Naive thymus-derived CD4-positive, alpha-beta T cell (primary cell): ENCODE data around the gene LNPK. TPM values are rescaled to one million over a fixed set of nuclear protein-coding genes. Genes with fewer than 3 reads are reported as not detected.

ENCODE experiments used
- ATAC-seq: fragments of 150-1000 bp; cut with Tn5 transposase; 2 replicates; pipeline ENCODE4 v1.10.0; 2021; ENCODE audit warnings: mild to moderate bottlenecking, moderate library complexity
- CTCF ChIA-PET: fragments of 350-600 bp; sonication (Branson Sonifier 250); formaldehyde crosslinking; loops from one replicate; lab custom pipeline; 2021; ENCODE audit warnings: antibody characterized with exemption; lab: Charles Lee
- POLR2A ChIA-PET: fragments of 350-600 bp; sonication (Branson Sonifier 250); formaldehyde crosslinking; loops from one replicate; lab custom pipeline; 2021; ENCODE audit warnings: antibody characterized with exemption, inconsistent platforms; lab: Charles Lee
- DNase-seq, 9 donors: peaks; one replicate each; pipeline versions ENCODE4 v3.0.0 to v3.0.0-alpha.2; 2020 to 2022; ENCODE audit warnings: mixed read lengths in 1 of 9
- H3K27ac ChIP-seq: one replicate; pipeline ENCODE4 v1.7.0; 2013; ENCODE audit warnings: mild to moderate bottlenecking, low read depth, low read length, moderate library complexity
- H3K27me3 ChIP-seq, 2 donors: one replicate each; pipeline ENCODE4 v1.7.0; 2013; ENCODE audit warnings: low read length in 2 of 2, mild to moderate bottlenecking in 2 of 2, moderate library complexity in 2 of 2; ENCODE audit not compliant: control insufficient read depth in 2 of 2, insufficient read depth in 2 of 2
- H3K36me3 ChIP-seq, 3 experiments: 1 replicate in 2 of 3; 2 replicates in 1 of 3; pipeline ENCODE4 v1.7.0; 2013; ENCODE audit warnings: low read length in 3 of 3, mild to moderate bottlenecking in 3 of 3, moderate library complexity in 1 of 3; ENCODE audit not compliant: insufficient read depth in 3 of 3, control insufficient read depth in 2 of 3
- H3K4me1 ChIP-seq, 2 donors: one replicate each; pipeline ENCODE4 v1.7.0; 2013; ENCODE audit warnings: low read length in 2 of 2, mild to moderate bottlenecking in 2 of 2, moderate library complexity in 1 of 2; ENCODE audit not compliant: control insufficient read depth in 2 of 2, insufficient read depth in 2 of 2
- H3K4me3 ChIP-seq: 2 replicates; pipeline ENCODE4 v1.7.0; 2013; ENCODE audit warnings: mild to moderate bottlenecking, low read length
- H3K9me3 ChIP-seq, 3 experiments: 1 replicate in 2 of 3; 2 replicates in 1 of 3; pipeline ENCODE4 v1.7.0; 2013; ENCODE audit warnings: low read length in 3 of 3; ENCODE audit not compliant: control insufficient read depth in 2 of 3
- H3K27ac Mint-ChIP-seq, 9 donors: one replicate each; pipeline ENCODE4 v1.8.0; 2020 to 2022; ENCODE audit warnings: mixed read lengths in 9 of 9, mild to moderate bottlenecking in 8 of 9, moderate library complexity in 5 of 9, inconsistent platforms in 2 of 9
- H3K27me3 Mint-ChIP-seq, 5 donors: one replicate each; pipeline ENCODE4 v1.8.0; 2021 to 2022; ENCODE audit warnings: mixed read lengths in 5 of 5, mild to moderate bottlenecking in 1 of 5
- H3K36me3 Mint-ChIP-seq, 5 donors: one replicate each; pipeline ENCODE4 v1.8.0; 2020 to 2022; ENCODE audit warnings: mixed read lengths in 5 of 5, mild to moderate bottlenecking in 3 of 5, inconsistent platforms in 1 of 5
- H3K4me1 Mint-ChIP-seq, 7 donors: one replicate each; pipeline ENCODE4 v1.8.0; 2020 to 2022; ENCODE audit warnings: mixed read lengths in 7 of 7, mild to moderate bottlenecking in 3 of 7, inconsistent platforms in 1 of 7
- H3K4me3 Mint-ChIP-seq, 10 donors: one replicate each; pipeline ENCODE4 v1.8.0; 2020 to 2022; ENCODE audit warnings: mild to moderate bottlenecking in 10 of 10, mixed read lengths in 10 of 10, moderate library complexity in 6 of 10, inconsistent platforms in 2 of 10
- H3K9me3 Mint-ChIP-seq, 11 donors: one replicate each; pipeline ENCODE4 v1.8.0; 2020 to 2022; ENCODE audit warnings: mixed read lengths in 11 of 11, mild to moderate bottlenecking in 4 of 11, inconsistent platforms in 1 of 11, moderate library complexity in 1 of 11
- intact Hi-C, 2 donors: fragments of 100-400 bp; cut with micrococcal nuclease; formaldehyde crosslinking; loops; one replicate each; pipeline ENCODE4 v1.15.1; 2023
- polyA plus RNA-seq, 2 donors: library from polyadenylated mRNA; unstranded; fragments of 300-500 nt; fragmentation: Illumina TruSeq; gene quantifications; one replicate each; pipeline ENCODE4 v1.2.3, GENCODE V29; 2021
- total RNA-seq, 6 experiments: library from RNA in 5 of 6; stranded (reverse) in 5 of 6; gene quantifications; 1 replicate in 5 of 6; 2 replicates in 1 of 6; pipeline ENCODE4 v1.2.3 and lab custom pipeline; 2021 to 2026

The LNPK gene
- total and polyA plus RNA-seq, 7 experiments from 2014 or later = 13.7 to 36.8 (median 24.0) TPM

DNA sequence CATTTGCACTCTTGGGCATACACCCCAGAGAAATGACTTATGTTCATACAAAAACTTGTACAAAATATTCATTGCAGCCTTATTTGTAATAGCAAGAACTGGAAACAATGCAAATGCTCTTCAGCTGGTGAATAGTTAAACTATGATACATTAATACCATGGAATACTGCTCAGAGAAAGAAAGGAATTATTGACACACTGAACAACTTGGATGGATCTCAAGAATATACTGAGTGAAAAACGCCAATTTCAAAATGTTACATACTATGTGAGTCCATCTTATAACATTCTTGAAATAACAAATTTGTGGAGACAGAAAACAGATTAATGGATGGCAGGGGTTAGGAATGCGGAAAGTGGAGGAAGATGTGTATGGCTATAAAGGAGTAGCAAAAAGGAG is 17.2 kb downstream of the LNPK start:
- Mint-ChIP-seq H3K27me3 (no peaks in the 10 kb centered on the region), H3K27ac (no peak overlapping the region), H3K4me3 (no peak overlapping the region), H3K4me1 (peaks cover 0 to 6% (median 0%) of the 10 kb centered on the region in 7 donors), H3K36me3 (peaks cover 10 to 61% (median 44%) of the 10 kb centered on the region in 5 donors), H3K9me3 (peaks cover 0 to 3% (median 0%) of the 10 kb centered on the region in 11 donors)
- POLR2A ChIA-PET = no interaction called here
- CTCF ChIA-PET = no interaction called here
- ATAC-seq (no peak), DNase-seq (no peak)
- Histone ChIP-seq H3K4me3 (no peak overlapping the region), H3K4me1 (no peaks in the 10 kb centered on the region), H3K27me3 (no peaks in the 10 kb centered on the region), H3K27ac (no peak overlapping the region), H3K9me3 (no peaks in the 10 kb centered on the region), H3K36me3 (no peaks in the 10 kb centered on the region)
- intact Hi-C loops = no loop called here

- H3K36me3 Mint-ChIP-seq = peaks cover 19 to 65% (median 49%) of the 10 kb centered on the region in 5 donors
- H3K9me3 Mint-ChIP-seq = peaks cover 0 to 2% (median 0%) of the 10 kb centered on the region in 11 donors
- intact Hi-C loops = no loop called here
- no peak overlapping the region for H3K4me3 ChIP-seq
- no peak for DNase-seq
- H3K27ac Mint-ChIP-seq = no peak overlapping the region
- H3K36me3 ChIP-seq = peaks cover 0 to 7% (median 0%) of the 10 kb centered on the region in 3 experiments
- ChIA-PET CTCF (no interaction called here), POLR2A (no interaction called here)
- no peaks in the 10 kb centered on the region for H3K9me3 ChIP-seq
- peaks cover 0 to 7% (median 0%) of the 10 kb centered on the region in 7 donors for H3K4me1 Mint-ChIP-seq
- H3K4me1 ChIP-seq = no peaks in the 10 kb centered on the region
- no peaks in the 10 kb centered on the region for H3K27me3 Mint-ChIP-seq
- ATAC-seq = no peak
- H3K27me3 ChIP-seq = no peaks in the 10 kb centered on the region
- no peak overlapping the region for H3K4me3 Mint-ChIP-seq
- no peak overlapping the region for H3K27ac ChIP-seq
Measured at GRCh38 chr2:175981551-175981950, 20.5 kb downstream of the LNPK start.

DNA sequence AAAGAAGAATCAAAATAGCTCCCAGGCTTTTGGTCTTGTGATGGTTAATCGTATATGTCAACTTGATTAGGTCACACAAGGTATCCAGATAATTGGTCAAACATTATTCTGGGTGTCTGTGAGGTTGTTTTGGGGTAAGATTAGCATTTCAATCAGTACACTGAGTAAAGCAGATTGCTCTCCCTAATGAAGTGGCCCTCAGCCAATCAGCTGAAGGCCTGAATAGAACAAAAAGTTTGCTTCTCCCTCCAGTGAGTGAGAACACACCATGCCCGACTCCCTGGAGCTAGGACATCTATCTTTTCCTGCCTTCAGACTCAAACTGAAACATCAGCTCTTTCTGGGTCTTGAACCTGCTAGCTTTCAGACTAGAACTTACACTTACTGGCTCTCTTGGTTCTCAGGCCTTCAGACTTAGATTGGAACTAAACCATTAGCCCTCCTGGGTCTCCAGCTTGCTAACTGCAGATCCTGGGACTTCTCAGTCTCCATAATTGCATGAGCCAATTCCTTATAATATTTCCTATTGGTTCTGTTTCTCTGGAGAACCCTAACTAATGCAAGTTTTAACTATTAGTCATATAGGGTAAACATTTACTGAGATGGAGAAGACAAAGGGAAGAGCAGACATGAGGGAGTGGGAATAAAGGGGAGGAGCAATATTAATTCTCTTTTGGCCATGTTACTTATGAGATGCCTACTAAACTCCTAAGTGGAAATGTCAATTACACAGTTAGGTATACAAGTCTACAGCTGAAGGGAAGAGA is 25.5 kb downstream of the LNPK start:
- Histone ChIP-seq H3K27me3 (no peaks in the 10 kb centered on the region), H3K27ac (no peak overlapping the region), H3K4me3 (no peak overlapping the region), H3K36me3 (peaks cover 0 to 7% (median 0%) of the 10 kb centered on the region in 3 experiments), H3K9me3 (no peaks in the 10 kb centered on the region), H3K4me1 (no peaks in the 10 kb centered on the region)
- Mint-ChIP-seq H3K36me3 (peaks cover 24 to 64% (median 48%) of the 10 kb centered on the region in 5 donors), H3K4me3 (no peak overlapping the region), H3K27me3 (no peaks in the 10 kb centered on the region), H3K27ac (no peak overlapping the region), H3K9me3 (peaks cover 0 to 4% (median 0%) of the 10 kb centered on the region in 11 donors), H3K4me1 (peaks cover 0 to 8% (median 0%) of the 10 kb centered on the region in 7 donors)
- intact Hi-C loops = no loop called here
- DNase-seq = no peak
- no peak for ATAC-seq
- CTCF ChIA-PET = no interaction called here
- POLR2A ChIA-PET = no interaction called here

- POLR2A ChIA-PET = no interaction called here
- Histone ChIP-seq H3K27ac (no peak overlapping the region), H3K4me1 (no peaks in the 10 kb centered on the region), H3K4me3 (no peak overlapping the region), H3K27me3 (no peaks in the 10 kb centered on the region), H3K9me3 (no peaks in the 10 kb centered on the region), H3K36me3 (peaks cover 0 to 11% (median 0%) of the 10 kb centered on the region in 3 experiments)
- Mint-ChIP-seq H3K27ac (no peak overlapping the region), H3K36me3 (peaks cover 18 to 56% (median 52%) of the 10 kb centered on the region in 5 donors), H3K4me3 (no peak overlapping the region), H3K27me3 (no peaks in the 10 kb centered on the region), H3K9me3 (peaks cover 0 to 4% (median 0%) of the 10 kb centered on the region in 11 donors), H3K4me1 (peaks cover 0 to 8% (median 0%) of the 10 kb centered on the region in 7 donors)
- intact Hi-C loops = no loop called here
- CTCF ChIA-PET = no interaction called here
- ATAC-seq = no peak
- no peak for DNase-seq
Measured at GRCh38 chr2:175973373-175973772, 28.7 kb downstream of the LNPK start.

GRCh38 chr2:175966839-175967238 is 35.2 kb downstream of the LNPK start:
- CTCF ChIA-PET = no interaction called here

GRCh38 chr2:175965773-175966172 is 36.3 kb downstream of the LNPK start:
- intact Hi-C loops = no loop called here

More at GRCh38 chr2:175966839-175967238, 35.2 kb downstream of the LNPK start:
- Mint-ChIP-seq H3K27ac (no peak overlapping the region), H3K27me3 (no peaks in the 10 kb centered on the region), H3K4me3 (no peak overlapping the region), H3K4me1 (peaks cover 0 to 2% (median 0%) of the 10 kb centered on the region in 7 donors), H3K9me3 (peaks cover 0 to 4% (median 0%) of the 10 kb centered on the region in 11 donors), H3K36me3 (peaks cover 9 to 43% (median 28%) of the 10 kb centered on the region in 5 donors)
- H3K36me3 ChIP-seq = peaks cover 0 to 4% (median 0%) of the 10 kb centered on the region in 3 experiments
- no peak overlapping the region for H3K27ac ChIP-seq
- no peaks in the 10 kb centered on the region for H3K4me1 ChIP-seq
- H3K9me3 ChIP-seq = no peaks in the 10 kb centered on the region
- DNase-seq = no peak
- POLR2A ChIA-PET = no interaction called here
- H3K27me3 ChIP-seq = no peaks in the 10 kb centered on the region
- intact Hi-C loops = no loop called here
- no peak overlapping the region for H3K4me3 ChIP-seq
- ATAC-seq = no peak

More at GRCh38 chr2:175965773-175966172, 36.3 kb downstream of the LNPK start:
- H3K36me3 Mint-ChIP-seq = peaks cover 12 to 54% (median 37%) of the 10 kb centered on the region in 5 donors
- Histone ChIP-seq H3K27me3 (no peaks in the 10 kb centered on the region), H3K27ac (no peak overlapping the region), H3K9me3 (no peaks in the 10 kb centered on the region), H3K4me3 (no peak overlapping the region), H3K4me1 (no peaks in the 10 kb centered on the region), H3K36me3 (peaks cover 0 to 4% (median 0%) of the 10 kb centered on the region in 3 experiments)
- DNase-seq (no peak), ATAC-seq (no peak)
- ChIA-PET POLR2A (no interaction called here), CTCF (no interaction called here)
- H3K27me3 Mint-ChIP-seq = no peaks in the 10 kb centered on the region
- no peak overlapping the region for H3K27ac Mint-ChIP-seq
- peaks cover 0 to 5% (median 0%) of the 10 kb centered on the region in 11 donors for H3K9me3 Mint-ChIP-seq
- H3K4me3 Mint-ChIP-seq = no peak overlapping the region
- H3K4me1 Mint-ChIP-seq = peaks cover 0 to 2% (median 0%) of the 10 kb centered on the region in 7 donors
